Adrenal gland (tissue), 5 donors: ENCODE data around the gene ITPR1.

Experiments used
- CTCF ChIP-seq, 6 experiments: fragments of 450-650 bp in 4 of 6; fragments of 200-600 bp in 2 of 6; sonication (generic) in 1 of 6; IDR thresholded peaks; 1 replicate in 5 of 6; 2 replicates in 1 of 6; pipeline versions ENCODE4 v1.5.1 to v1.8.0; 2016 to 2021; ENCODE audit warnings: antibody characterized with exemption in 6 of 6, mild to moderate bottlenecking in 2 of 6, moderate library complexity in 1 of 6
- POLR2A ChIP-seq, 2 donors: fragments of 450-650 bp; IDR thresholded peaks; one replicate each; pipeline ENCODE4 v1.6.1; 2017; ENCODE audit warnings: antibody characterized with exemption in 2 of 2, mild to moderate bottlenecking in 2 of 2, moderate library complexity in 1 of 2
- donor health status: DM: no; HTN: no; CAD: no.

- no peak for TF ChIP-seq CTCF (IDR thresholded peaks at IDR 0.05)
- no peak for TF ChIP-seq POLR2A (IDR thresholded peaks at IDR 0.05)
Observed at GRCh38 chr3:4564928-4565586, 71.9 kb downstream of the ITPR1 start.
